Effector CD8-positive, alpha-beta T cell (primary cell): Measurements from ENCODE around the gene CRK.
A peak's percentile ranks its signal among the peaks of the same experiment; 100 is the strongest.
"Not testable (repeated sequence)": the region's sequence is repeated elsewhere in the genome, so short reads cannot be mapped to it uniquely, and the experiment has no call there.

ENCODE experiments used
- DNase-seq: peaks from one replicate; lab custom pipeline; 2025; lab: John Stamatoyannopoulos, UW

The CRK gene

GRCh38 chr17:1423456-1424135, 32.4 kb downstream of the CRK start:
- no peak for DNase-seq

GRCh38 chr17:1422885-1423284, 33.1 kb downstream of the CRK start:
- DNase-seq = no peak

- DNase-seq = no peak
Observed at GRCh38 chr17:1421470-1421869, 34.6 kb downstream of the CRK start.

- DNase-seq = no peak
Observed at GRCh38 chr17:1420981-1421380, 35.1 kb downstream of the CRK start.

- DNase-seq = no peak
Observed at GRCh38 chr17:1420163-1420562, 35.9 kb downstream of the CRK start.

GRCh38 chr17:1418476-1418875, 37.6 kb downstream of the CRK start:
- not testable (repeated sequence) for DNase-seq

GRCh38 chr17:1416414-1416813, 39.6 kb downstream of the CRK start:
- no peak for DNase-seq

GRCh38 chr17:1414634-1415033, 41.4 kb downstream of the CRK start:
- DNase-seq = no peak

- no peak for DNase-seq
Observed at GRCh38 chr17:1414001-1414574, 41.9 kb downstream of the CRK start.

GRCh38 chr17:1413281-1413791, 42.7 kb downstream of the CRK start:
- no peak for DNase-seq

- DNase-seq = no peak
Observed at GRCh38 chr17:1412185-1413110, 43.6 kb downstream of the CRK start.

- DNase-seq = no peak
Observed at GRCh38 chr17:1402262-1402586, 53.8 kb downstream of the CRK start.

GRCh38 chr17:1399679-1400512, 56.1 kb downstream of the CRK start, which contains the start of gene YWHAE:
TSS of gene YWHAE (minus strand) at chr17:1400222. CDS start at chr17:1400110, 112 bp downstream.
- DNase-seq = peak; percentile 92

GRCh38 chr17:1398931-1399678, 56.9 kb downstream of the CRK start:
- peak; percentile 53 for DNase-seq

GRCh38 chr17:1398028-1398427, 58.0 kb downstream of the CRK start:
- no peak for DNase-seq

- DNase-seq = not testable (repeated sequence)
Observed at GRCh38 chr17:1395876-1396665, 60.0 kb downstream of the CRK start.

- DNase-seq = no peak
Observed at GRCh38 chr17:1391577-1391976, 64.5 kb downstream of the CRK start.

GRCh38 chr17:1390432-1391367, 65.3 kb downstream of the CRK start:
- DNase-seq = no peak
